SU-DHL-6 (cell line): Measurements from ENCODE around the gene CCNDBP1.

Experiments used
- H2AFZ ChIP-seq: fragments of 200-600 bp; sonication (generic); 2 replicates; pipeline ENCODE4 v1.6.1; 2014; ENCODE audit warnings: low read depth, mild to moderate bottlenecking, moderate library complexity, mixed read lengths, antibody characterized with exemption, low read length; ENCODE audit not compliant: severe bottlenecking
- H3F3A ChIP-seq: fragments of 200-600 bp; shearing (Covaris generic); 2 replicates; pipeline ENCODE4 v1.6.0; 2016; ENCODE audit warnings: antibody characterized with exemption, mild to moderate bottlenecking; ENCODE audit not compliant: insufficient read depth
- H3K27ac ChIP-seq: fragments of 200-600 bp; sonication (generic); 2 replicates; pipeline ENCODE4 v1.5.1; 2016; ENCODE audit warnings: low read depth, mild to moderate bottlenecking, low read length, moderate library complexity, mixed read lengths
- H3K27me3 ChIP-seq: fragments of 200-600 bp; sonication (generic), shearing (Covaris generic); 2 replicates; pipeline ENCODE4 v1.6.0; 2014; ENCODE audit warnings: mild to moderate bottlenecking, low read length
- H3K36me3 ChIP-seq: fragments of 200-600 bp; sonication (generic); 2 replicates; pipeline ENCODE4 v1.6.1; 2014; ENCODE audit warnings: mild to moderate bottlenecking, low read length, mixed read lengths
- H3K4me2 ChIP-seq: fragments of 300-600, 200-600 bp; shearing (Covaris generic), sonication (generic); 2 replicates; pipeline ENCODE4 v1.6.0; 2014; ENCODE audit warnings: low read length, low read depth, mild to moderate bottlenecking; ENCODE audit not compliant: poor library complexity, severe bottlenecking
- H3K4me3 ChIP-seq: fragments of 200-600 bp; sonication (generic); 2 replicates; pipeline ENCODE4 v1.5.1; 2014; ENCODE audit warnings: antibody characterized with exemption, low read length, mild to moderate bottlenecking, mixed read lengths; ENCODE audit not compliant: insufficient read depth, poor library complexity, severe bottlenecking
- H3K79me2 ChIP-seq: fragments of 200-600 bp; sonication (generic); 2 replicates; pipeline ENCODE4 v1.6.1; 2014; ENCODE audit warnings: mild to moderate bottlenecking, low read length, moderate library complexity; ENCODE audit not compliant: insufficient read depth
- H3K9ac ChIP-seq: fragments of 200-600 bp; sonication (generic); 2 replicates; pipeline ENCODE4 v1.7.0; 2014; ENCODE audit warnings: mild to moderate bottlenecking, low read length
- H3K9me2 ChIP-seq: fragments of 200-600 bp; sonication (generic); replicated peaks from 2 replicates; pipeline ENCODE4 v1.6.1; 2014; ENCODE audit warnings: low read length; ENCODE audit not compliant: insufficient read depth
- H3K9me3 ChIP-seq: fragments of 200-600 bp; sonication (generic); 2 replicates; pipeline ENCODE4 v1.6.1; 2014; ENCODE audit warnings: low read length, mixed read lengths; ENCODE audit not compliant: insufficient read depth
- H4K20me1 ChIP-seq: fragments of 200-600 bp; sonication (generic); 2 replicates; pipeline ENCODE4 v1.6.1; 2014; ENCODE audit warnings: low read depth, mild to moderate bottlenecking, antibody characterized with exemption, low read length, moderate library complexity, mixed read lengths
- CTCF ChIP-seq: fragments of 200-600 bp; sonication (generic); IDR thresholded peaks from one replicate; pipeline ENCODE4 v1.5.1; 2017; ENCODE audit warnings: antibody characterized with exemption, mild to moderate bottlenecking, low read length, moderate library complexity; ENCODE audit not compliant: insufficient read depth, poor library complexity, severe bottlenecking
- EZH2phosphoT487 ChIP-seq: fragments of 200-600 bp; sonication (generic), shearing (Covaris generic); conservative IDR thresholded peaks from 2 replicates; pipeline ENCODE4 v1.6.1; 2018; ENCODE audit warnings: mild to moderate bottlenecking, antibody characterized with exemption, low read length, moderate library complexity, mixed read lengths

CCNDBP1 gene

GRCh38 chr15:43239732-43240491, 54.7 kb downstream of the CCNDBP1 start:
- H3K27me3 ChIP-seq: no peaks in the 10 kb centered on the region
- H3K4me2 ChIP-seq: no peak overlapping the region
- no peaks in the 10 kb centered on the region for H3K9me3 ChIP-seq
- H3K27ac ChIP-seq: no peak overlapping the region
- no peaks in the 10 kb centered on the region for H4K20me1 ChIP-seq
- no peak for TF ChIP-seq EZH2phosphoT487
- no peak for TF ChIP-seq CTCF
- no peaks in the 10 kb centered on the region for H3K36me3 ChIP-seq
- H2AFZ ChIP-seq: no peak overlapping the region
- no peaks in the 10 kb centered on the region for H3F3A ChIP-seq
- no peaks in the 10 kb centered on the region for H3K79me2 ChIP-seq
- no peaks in the 10 kb centered on the region for H3K9me2 ChIP-seq
- H3K9ac ChIP-seq: no peak overlapping the region
- H3K4me3 ChIP-seq: no peak overlapping the region

GRCh38 chr15:43241100-43241499, 55.9 kb downstream of the CCNDBP1 start:
- no peak overlapping the region for H3K27ac ChIP-seq
- H3K4me3 ChIP-seq: no peak overlapping the region
- H3F3A ChIP-seq: no peaks in the 10 kb centered on the region
- no peaks in the 10 kb centered on the region for H3K9me3 ChIP-seq
- no peak overlapping the region for H2AFZ ChIP-seq
- no peak overlapping the region for H3K4me2 ChIP-seq
- no peaks in the 10 kb centered on the region for H3K79me2 ChIP-seq
- no peak for TF ChIP-seq EZH2phosphoT487
- no peak for TF ChIP-seq CTCF
- no peaks in the 10 kb centered on the region for H3K36me3 ChIP-seq
- H4K20me1 ChIP-seq: no peaks in the 10 kb centered on the region
- H3K9ac ChIP-seq: no peak overlapping the region
- no peaks in the 10 kb centered on the region for H3K9me2 ChIP-seq
- H3K27me3 ChIP-seq: no peaks in the 10 kb centered on the region

GRCh38 chr15:43242616-43243015, 57.4 kb downstream of the CCNDBP1 start:
- Histone ChIP-seq H3K4me3 (no peak overlapping the region), H3K36me3 (no peaks in the 10 kb centered on the region), H3K4me2 (no peak overlapping the region), H4K20me1 (no peaks in the 10 kb centered on the region), H3K9ac (no peak overlapping the region), H3K9me3 (no peaks in the 10 kb centered on the region), H3K9me2 (no peaks in the 10 kb centered on the region), H3K79me2 (no peaks in the 10 kb centered on the region), H3K27ac (no peak overlapping the region), H3F3A (no peaks in the 10 kb centered on the region), H3K27me3 (no peaks in the 10 kb centered on the region), H2AFZ (no peak overlapping the region)
- TF ChIP-seq CTCF (no peak), EZH2phosphoT487 (no peak)
